IMR-90 (cell line): Measurements from ENCODE around the gene S1PR3. TPM values are rescaled to one million over a fixed set of nuclear protein-coding genes. Genes with fewer than 3 reads are reported as not detected.

ENCODE experiments used
- ATAC-seq: fragments of 200-7000 bp; cut with Tn5 transposase; 2 replicates; pipeline ENCODE4 v1.9.1; 2020; ENCODE audit warnings: low read depth, mild to moderate bottlenecking, moderate library complexity
- BruUV-seq: library from RNA; stranded (reverse); fragments of 400-500 nt; replicated peaks from 2 replicates; lab custom pipeline; 2021; lab: Mats Ljungman, UMichigan
- CTCF ChIA-PET: fragments of 300-600 bp; formaldehyde crosslinking; extraction: SDS; loops from one replicate; lab custom pipeline; 2021; ENCODE audit warnings: antibody characterized with exemption; lab: Yijun Ruan, JAX
- POLR2A ChIA-PET: fragments of 300-600 bp; sonication (Branson Sonifier 250); formaldehyde crosslinking; loops from one replicate; lab custom pipeline; 2022; ENCODE audit warnings: antibody characterized with exemption; ENCODE audit not compliant: unreplicated experiment; lab: Charles Lee
- DNase-seq: peaks from one replicate; pipeline ENCODE4 v3.0.0; 2013
- H2AFZ ChIP-seq: replicated peaks from 2 replicates; pipeline ENCODE3; 2013; ENCODE audit warnings: low read length, mild to moderate bottlenecking; ENCODE audit not compliant: poor library complexity
- H2AK5ac ChIP-seq: 2 replicates; pipeline ENCODE4 v1.6.1; 2013; ENCODE audit warnings: low read depth, low read length, inconsistent platforms
- H2AK9ac ChIP-seq: replicated peaks from 2 replicates; pipeline ENCODE3; 2013; ENCODE audit warnings: mild to moderate bottlenecking, low read depth, low read length, moderate library complexity; ENCODE audit not compliant: poor library complexity
- H2BK120ac ChIP-seq: 2 replicates; pipeline ENCODE4 v1.6.1; 2013; ENCODE audit warnings: low read depth, low read length, inconsistent platforms
- H2BK15ac ChIP-seq: 3 replicates; pipeline ENCODE4 v1.6.1; 2013; ENCODE audit warnings: low read depth, low read length, inconsistent platforms
- H2BK20ac ChIP-seq: 2 replicates; pipeline ENCODE4 v1.6.1; 2013; ENCODE audit warnings: low read depth, mild to moderate bottlenecking, inconsistent platforms, low read length, moderate library complexity
- H2BK5ac ChIP-seq: 2 replicates; pipeline ENCODE4 v1.6.1; 2013; ENCODE audit warnings: mild to moderate bottlenecking, low read depth, low read length, inconsistent platforms; ENCODE audit not compliant: poor library complexity, severe bottlenecking
- H3K14ac ChIP-seq: replicated peaks from 2 replicates; pipeline ENCODE4 v1.6.1; 2013; ENCODE audit warnings: low read depth, low read length, inconsistent platforms
- H3K18ac ChIP-seq: 2 replicates; pipeline ENCODE4 v1.6.1; 2013; ENCODE audit warnings: low read depth, low read length, control low read depth
- H3K23ac ChIP-seq: 2 replicates; pipeline ENCODE4 v1.6.1; 2013; ENCODE audit warnings: low read depth, low read length, inconsistent platforms
- H3K27ac ChIP-seq: 2 replicates; pipeline ENCODE4 v1.5.1; 2013; ENCODE audit warnings: mild to moderate bottlenecking, control low read depth, low read length; ENCODE audit not compliant: insufficient read depth
- H3K27me3 ChIP-seq: 2 replicates; pipeline ENCODE4 v1.6.1; 2013; ENCODE audit warnings: low read length; ENCODE audit not compliant: control insufficient read depth, insufficient read depth
- H3K36me3 ChIP-seq: 2 replicates; pipeline ENCODE4 v1.6.1; 2013; ENCODE audit warnings: low read length, mixed read lengths; ENCODE audit not compliant: control insufficient read depth, insufficient read depth
- H3K4ac ChIP-seq: 2 replicates; pipeline ENCODE4 v1.6.1; 2013; ENCODE audit warnings: low read depth, low read length, inconsistent platforms
- H3K4me1 ChIP-seq: 2 replicates; pipeline ENCODE4 v1.6.1; 2013; ENCODE audit warnings: low read length, mixed read lengths; ENCODE audit not compliant: control insufficient read depth, insufficient read depth
- H3K4me2 ChIP-seq: 2 replicates; pipeline ENCODE4 v1.6.1; 2013; ENCODE audit warnings: low read depth, mild to moderate bottlenecking, control low read depth, low read length, moderate library complexity
- H3K4me3 ChIP-seq: 2 replicates; pipeline ENCODE4 v1.5.1; 2013; ENCODE audit warnings: low read depth, mild to moderate bottlenecking, control low read depth, low read length, moderate library complexity; ENCODE audit not compliant: insufficient read depth
- H3K56ac ChIP-seq: 2 replicates; pipeline ENCODE4 v1.6.1; 2013; ENCODE audit warnings: low read length, inconsistent platforms; ENCODE audit not compliant: insufficient read depth; ENCODE audit errors: extremely low read depth
- H3K79me1 ChIP-seq, 2 experiments: 2 replicates each; pipeline ENCODE4 v1.6.1; 2013; ENCODE audit warnings: low read length in 2 of 2, inconsistent platforms in 1 of 2, low read depth in 1 of 2
- H3K9ac ChIP-seq: 2 replicates; pipeline ENCODE4 v1.6.1; 2013; ENCODE audit warnings: low read depth, low read length, control low read depth
- H3K9me1 ChIP-seq: 2 replicates; pipeline ENCODE4 v1.6.1; 2013; ENCODE audit warnings: low read length, inconsistent platforms; ENCODE audit not compliant: insufficient read depth
- H3K9me3 ChIP-seq: 2 replicates; pipeline ENCODE4 v1.6.1; 2013; ENCODE audit warnings: low read length; ENCODE audit not compliant: control insufficient read depth, insufficient read depth
- H4K20me1 ChIP-seq: 2 replicates; pipeline ENCODE4 v1.6.1; 2013; ENCODE audit warnings: low read length, inconsistent platforms; ENCODE audit not compliant: insufficient read depth
- H4K5ac ChIP-seq: 2 replicates; pipeline ENCODE4 v1.6.1; 2013; ENCODE audit warnings: mild to moderate bottlenecking, low read depth, low read length, control low read depth
- H4K8ac ChIP-seq, 2 experiments: 2 replicates each; pipeline ENCODE4 v1.6.1; 2013; ENCODE audit warnings: low read depth in 2 of 2, low read length in 2 of 2, control low read depth in 1 of 2, inconsistent platforms in 1 of 2
- H4K91ac ChIP-seq: 2 replicates; pipeline ENCODE4 v1.6.1; 2013; ENCODE audit warnings: low read depth, low read length, inconsistent platforms; ENCODE audit not compliant: insufficient read depth
- CHD1 ChIP-seq: IDR thresholded peaks from 2 replicates; pipeline ENCODE4 v1.6.1; 2012; ENCODE audit warnings: low read depth, low read length, improper control_type of control experiment
- FOS ChIP-seq: fragments of 150-350 bp; IDR thresholded peaks from 2 replicates; pipeline ENCODE4 v1.6.1; 2016; ENCODE audit warnings: low read depth, low read length
- POLR2A ChIP-seq: IDR thresholded peaks from 2 replicates; pipeline ENCODE4 v1.6.1; 2012; ENCODE audit warnings: mild to moderate bottlenecking, low read depth, low read length
- RCOR1 ChIP-seq: IDR thresholded peaks from 2 replicates; pipeline ENCODE4 v1.6.1; 2012; ENCODE audit warnings: mild to moderate bottlenecking, low read length, improper control_type of control experiment; ENCODE audit not compliant: insufficient replicate concordance
- WGBS, 2 experiments: methylation state at CpG; one replicate each; pipeline versions ENCODE4 v1.1.5 to v1.1.7; 2013; ENCODE audit warnings: missing lambda C conversion rate in 2 of 2; ENCODE audit not compliant: insufficient read length in 1 of 2; ENCODE audit errors: extremely low coverage in 2 of 2; 5-methylcytosine and 5-hydroxymethylcytosine counted together
- dilution Hi-C: fragments of 300-500 bp; cut with HindIII; formaldehyde crosslinking; loops from one replicate; pipeline ENCODE4 v1.14.3; 2018; ENCODE audit warnings: low sequenced_read_pairs; ENCODE audit not compliant: unreplicated experiment
- in situ Hi-C: fragments of 300-500 bp; cut with MboI; formaldehyde crosslinking; loops from 3 replicates; pipeline ENCODE4 v1.14.3; 2019; ENCODE audit warnings: low sequenced_read_pairs, inconsistent platforms, mixed read lengths
- intact Hi-C: fragments of 100-400 bp; cut with micrococcal nuclease; formaldehyde crosslinking; loops from 2 replicates; pipeline ENCODE4 v1.10.0; 2022
- polyA plus RNA-seq, 3 experiments: library from polyadenylated mRNA; depleted of rRNA; stranded (reverse); fragments of >200 nt; gene quantifications; 2 replicates each; pipeline ENCODE4 v1.2.3, GENCODE V29; 2012; ENCODE audit warnings: low replicate concordance in 1 of 3
- total RNA-seq: library from RNA; depleted of rRNA; stranded (reverse); fragments of >200 nt; gene quantifications from 2 replicates; pipeline ENCODE4 v1.2.3, GENCODE V29; 2012
- TF ChIP-seq, protein P1 (sequence below): conservative IDR thresholded peaks from 2 replicates; pipeline ENCODE4 v1.5.1; 2012; ENCODE audit warnings: mild to moderate bottlenecking, low read depth, low read length, improper control_type of control experiment

The S1PR3 gene
- total and polyA plus RNA-seq, 2 of the 4 experiments (the other 2 are of a cell fraction): 28.4 to 28.7 TPM

- Histone ChIP-seq H3K79me1 (peaks cover 3 to 14% of the 10 kb centered on the region in 2 experiments; a peak in 3 of 4 replicates), H3K9ac (no peak overlapping the region), H4K5ac (no peak overlapping the region), H3K27ac (no peak overlapping the region), H2AK5ac (no peak overlapping the region), H2AK9ac (no peak overlapping the region), H3K14ac (no peak overlapping the region), H3K9me3 (no peaks in the 10 kb centered on the region), H3K4me2 (no peak overlapping the region), H3K4ac (no peak overlapping the region), H3K36me3 (peaks cover 9% of the 10 kb centered on the region), H3K23ac (no peak overlapping the region), H3K56ac (no peak overlapping the region), H3K18ac (no peak overlapping the region), H3K4me1 (peaks cover 14% of the 10 kb centered on the region), H2BK120ac (no peak overlapping the region), H4K20me1 (no peaks in the 10 kb centered on the region), H3K9me1 (peaks cover 14% of the 10 kb centered on the region), H2AFZ (no peak overlapping the region), H3K4me3 (no peak overlapping the region), H4K91ac (no peak overlapping the region), H3K27me3 (no peaks in the 10 kb centered on the region), H2BK20ac (no peak overlapping the region), H2BK15ac (no peak overlapping the region), H4K8ac (no peak overlapping the region), H2BK5ac (no peak overlapping the region)
- ATAC-seq (no peak), DNase-seq (peak; percentile 61)
- CTCF ChIA-PET: interaction anchor here (0.6 kb wide), 1 partner anchor 27 kb away, joined by 3 read pairs; no protein-coding TSS in a partner anchor
- TF ChIP-seq, protein P1, sequence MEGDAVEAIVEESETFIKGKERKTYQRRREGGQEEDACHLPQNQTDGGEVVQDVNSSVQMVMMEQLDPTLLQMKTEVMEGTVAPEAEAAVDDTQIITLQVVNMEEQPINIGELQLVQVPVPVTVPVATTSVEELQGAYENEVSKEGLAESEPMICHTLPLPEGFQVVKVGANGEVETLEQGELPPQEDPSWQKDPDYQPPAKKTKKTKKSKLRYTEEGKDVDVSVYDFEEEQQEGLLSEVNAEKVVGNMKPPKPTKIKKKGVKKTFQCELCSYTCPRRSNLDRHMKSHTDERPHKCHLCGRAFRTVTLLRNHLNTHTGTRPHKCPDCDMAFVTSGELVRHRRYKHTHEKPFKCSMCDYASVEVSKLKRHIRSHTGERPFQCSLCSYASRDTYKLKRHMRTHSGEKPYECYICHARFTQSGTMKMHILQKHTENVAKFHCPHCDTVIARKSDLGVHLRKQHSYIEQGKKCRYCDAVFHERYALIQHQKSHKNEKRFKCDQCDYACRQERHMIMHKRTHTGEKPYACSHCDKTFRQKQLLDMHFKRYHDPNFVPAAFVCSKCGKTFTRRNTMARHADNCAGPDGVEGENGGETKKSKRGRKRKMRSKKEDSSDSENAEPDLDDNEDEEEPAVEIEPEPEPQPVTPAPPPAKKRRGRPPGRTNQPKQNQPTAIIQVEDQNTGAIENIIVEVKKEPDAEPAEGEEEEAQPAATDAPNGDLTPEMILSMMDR: no peak
- TF ChIP-seq CHD1: no peak
- TF ChIP-seq FOS: no peak
- TF ChIP-seq POLR2A: no peak
- TF ChIP-seq RCOR1: no peak
- POLR2A ChIA-PET: no interaction called here
- dilution Hi-C loops (no loop called here), in situ Hi-C loops (no loop called here), intact Hi-C loops (loop anchor here (5.0 to 10.0 kb wide), 2 partner anchors 98 to 141 kb away; partner anchors contain the start of gene SHC3)
- WGBS, 2 experiments: 20% methylated on average over 1 of the region's 8 CpGs; no CpG with 5 or more reads in 1 of the 2 experiments
- BruUV-seq: no TSS peak
Measured at GRCh38 chr9:89036383-89036782, 45.1 kb downstream of the S1PR3 start.
